22Rv1 (cell line): ENCODE results near the gene SAPCD2.

Experiments used
- ZFX ChIP-seq: fragments of 450-650 bp; IDR thresholded peaks from 2 replicates; pipeline ENCODE4 v1.6.1; 2017; ENCODE audit warnings: antibody characterized with exemption, borderline replicate concordance
- TF ChIP-seq, protein P1 (sequence below): fragments of 450-650 bp; IDR thresholded peaks from 2 replicates; pipeline ENCODE4 v1.5.1; 2017; ENCODE audit warnings: mild to moderate bottlenecking

DNA sequence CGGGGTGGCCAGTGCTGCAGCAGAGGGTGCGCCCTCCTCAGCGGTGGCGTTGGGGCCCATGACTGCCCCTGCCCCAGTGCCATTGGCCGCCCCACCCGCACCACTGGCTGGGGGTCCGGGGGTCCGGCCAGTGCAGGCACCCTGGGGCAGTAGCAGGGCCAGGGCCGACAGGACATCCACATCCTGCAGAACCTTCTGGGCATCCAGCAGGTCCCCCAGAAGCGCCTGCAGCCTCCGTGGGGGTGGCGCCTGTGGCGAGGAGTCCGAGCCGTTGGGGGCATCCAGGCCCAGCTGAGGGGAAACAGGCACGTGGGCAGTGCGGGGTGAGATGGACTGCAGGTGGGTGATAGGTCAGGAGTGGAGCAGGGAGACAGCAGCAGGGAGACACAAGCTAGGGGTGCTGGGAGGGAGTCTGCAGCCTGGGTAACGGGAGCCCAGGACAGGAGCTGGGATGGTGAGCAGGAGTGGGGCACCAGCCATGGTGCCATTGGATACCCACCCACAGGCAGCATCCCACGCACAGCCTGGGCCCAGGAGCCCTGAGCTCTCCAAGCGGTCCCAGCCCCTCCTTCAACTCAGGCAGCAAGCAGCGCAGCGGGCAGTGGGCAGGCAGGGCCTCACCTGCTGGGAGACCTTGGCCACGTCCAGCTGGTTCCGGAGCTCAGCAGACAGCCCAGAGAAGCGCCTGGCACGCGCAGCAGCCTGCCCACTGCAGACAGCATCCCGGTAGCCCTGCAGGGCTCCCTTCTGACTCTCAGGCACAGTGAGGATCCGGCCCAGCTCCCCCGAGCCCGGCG, 49.4 kb downstream of the SAPCD2 start:
- TF ChIP-seq, protein P1, sequence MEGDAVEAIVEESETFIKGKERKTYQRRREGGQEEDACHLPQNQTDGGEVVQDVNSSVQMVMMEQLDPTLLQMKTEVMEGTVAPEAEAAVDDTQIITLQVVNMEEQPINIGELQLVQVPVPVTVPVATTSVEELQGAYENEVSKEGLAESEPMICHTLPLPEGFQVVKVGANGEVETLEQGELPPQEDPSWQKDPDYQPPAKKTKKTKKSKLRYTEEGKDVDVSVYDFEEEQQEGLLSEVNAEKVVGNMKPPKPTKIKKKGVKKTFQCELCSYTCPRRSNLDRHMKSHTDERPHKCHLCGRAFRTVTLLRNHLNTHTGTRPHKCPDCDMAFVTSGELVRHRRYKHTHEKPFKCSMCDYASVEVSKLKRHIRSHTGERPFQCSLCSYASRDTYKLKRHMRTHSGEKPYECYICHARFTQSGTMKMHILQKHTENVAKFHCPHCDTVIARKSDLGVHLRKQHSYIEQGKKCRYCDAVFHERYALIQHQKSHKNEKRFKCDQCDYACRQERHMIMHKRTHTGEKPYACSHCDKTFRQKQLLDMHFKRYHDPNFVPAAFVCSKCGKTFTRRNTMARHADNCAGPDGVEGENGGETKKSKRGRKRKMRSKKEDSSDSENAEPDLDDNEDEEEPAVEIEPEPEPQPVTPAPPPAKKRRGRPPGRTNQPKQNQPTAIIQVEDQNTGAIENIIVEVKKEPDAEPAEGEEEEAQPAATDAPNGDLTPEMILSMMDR, result no peak
- TF ChIP-seq ZFX, result no peak
